Mammary epithelial cell (primary cell): ENCODE measurements around the gene TUBD1.

Source experiments
- EZH2 ChIP-seq: IDR thresholded peaks from 2 replicates; pipeline ENCODE4 v1.6.1; 2012; ENCODE audit warnings: low read length, inconsistent platforms, borderline replicate concordance
- TF ChIP-seq, protein P1 (sequence below), 2 donors: IDR thresholded peaks in 1 of 2; conservative IDR thresholded peaks in 1 of 2; 2 replicates each; pipeline ENCODE4 v1.5.1; 2011 to 2012; ENCODE audit warnings: inconsistent platforms in 2 of 2, low read length in 2 of 2, mild to moderate bottlenecking in 2 of 2, control low read depth in 1 of 2, low read depth in 1 of 2; ENCODE audit not compliant: insufficient read depth in 1 of 2; ENCODE audit errors: extremely low read depth in 1 of 2

DNA sequence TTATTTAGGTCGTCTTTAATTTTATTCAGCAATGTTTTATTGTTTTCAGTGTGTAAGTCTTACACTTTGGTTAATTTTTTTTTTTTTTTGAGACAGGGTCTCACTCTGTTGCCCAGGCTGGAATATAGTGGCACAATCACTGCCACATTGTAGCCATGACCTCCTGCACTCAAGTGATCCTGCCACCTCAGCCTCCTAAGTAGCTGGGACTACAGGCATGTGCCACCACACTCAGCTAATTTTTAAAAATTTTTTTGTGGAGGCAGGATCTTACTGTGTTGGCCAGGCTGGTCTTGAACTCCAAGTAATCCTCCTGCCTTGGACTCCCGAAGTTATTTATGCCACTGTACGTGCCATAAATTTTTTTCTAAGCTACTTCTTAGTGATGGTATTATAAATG lies 14.7 kb upstream of the TUBD1 start:
- TF ChIP-seq, protein P1, sequence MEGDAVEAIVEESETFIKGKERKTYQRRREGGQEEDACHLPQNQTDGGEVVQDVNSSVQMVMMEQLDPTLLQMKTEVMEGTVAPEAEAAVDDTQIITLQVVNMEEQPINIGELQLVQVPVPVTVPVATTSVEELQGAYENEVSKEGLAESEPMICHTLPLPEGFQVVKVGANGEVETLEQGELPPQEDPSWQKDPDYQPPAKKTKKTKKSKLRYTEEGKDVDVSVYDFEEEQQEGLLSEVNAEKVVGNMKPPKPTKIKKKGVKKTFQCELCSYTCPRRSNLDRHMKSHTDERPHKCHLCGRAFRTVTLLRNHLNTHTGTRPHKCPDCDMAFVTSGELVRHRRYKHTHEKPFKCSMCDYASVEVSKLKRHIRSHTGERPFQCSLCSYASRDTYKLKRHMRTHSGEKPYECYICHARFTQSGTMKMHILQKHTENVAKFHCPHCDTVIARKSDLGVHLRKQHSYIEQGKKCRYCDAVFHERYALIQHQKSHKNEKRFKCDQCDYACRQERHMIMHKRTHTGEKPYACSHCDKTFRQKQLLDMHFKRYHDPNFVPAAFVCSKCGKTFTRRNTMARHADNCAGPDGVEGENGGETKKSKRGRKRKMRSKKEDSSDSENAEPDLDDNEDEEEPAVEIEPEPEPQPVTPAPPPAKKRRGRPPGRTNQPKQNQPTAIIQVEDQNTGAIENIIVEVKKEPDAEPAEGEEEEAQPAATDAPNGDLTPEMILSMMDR (conservative IDR thresholded peaks at IDR 0.05 in 1 of 2, IDR thresholded peaks at IDR 0.05 in 1 of 2; ENCODE audit: extremely low read depth in 1 of 2, insufficient read depth in 1 of 2, low read depth in 1 of 2, low read length in 2 of 2) = no peak
- TF ChIP-seq EZH2 = no peak
